Ovary (tissue), 3 donors: Measurements from ENCODE around the gene ATP8B4.

Experiments
- EP300 ChIP-seq: sonication (generic); formaldehyde crosslinking; IDR thresholded peaks from one replicate; pipeline ENCODE4 v1.6.1; 2017; ENCODE audit warnings: antibody characterized with exemption
- POLR2A ChIP-seq: fragments of 450-650 bp; IDR thresholded peaks from one replicate; pipeline ENCODE4 v1.6.1; 2017; ENCODE audit warnings: antibody characterized with exemption, mild to moderate bottlenecking, moderate library complexity
- TF ChIP-seq, protein P1 (sequence below), 3 donors: fragments of 450-650 bp in 2 of 3; fragments of 200-600 bp in 1 of 3; IDR thresholded peaks; one replicate each; pipeline versions ENCODE4 v1.5.1 to v1.8.0; 2016 to 2022; ENCODE audit warnings: antibody characterized with exemption in 3 of 3, mild to moderate bottlenecking in 1 of 3
- donor health status: DM: no; HTN: no; CAD: no.

DNA sequence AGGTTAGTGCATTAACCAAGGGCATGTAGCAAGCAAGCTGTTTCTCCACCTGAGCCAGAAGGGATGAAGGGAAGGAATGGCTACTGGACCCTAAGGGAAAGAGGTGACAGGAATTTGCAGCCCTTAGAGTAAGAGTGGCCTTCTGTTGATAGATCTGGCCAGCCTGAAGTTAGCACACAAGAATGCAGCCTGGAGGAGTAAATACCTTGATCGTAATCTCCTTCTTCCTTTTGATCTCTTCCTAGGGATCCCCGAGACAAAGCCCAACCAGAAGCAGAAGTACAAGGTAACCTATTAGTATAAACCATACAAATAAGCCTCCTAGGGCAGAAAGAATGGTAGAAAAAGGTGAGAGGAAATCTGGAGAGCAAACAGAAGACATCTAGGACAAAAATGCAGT lies 134.6 kb downstream of the ATP8B4 start:
- TF ChIP-seq, protein P1, sequence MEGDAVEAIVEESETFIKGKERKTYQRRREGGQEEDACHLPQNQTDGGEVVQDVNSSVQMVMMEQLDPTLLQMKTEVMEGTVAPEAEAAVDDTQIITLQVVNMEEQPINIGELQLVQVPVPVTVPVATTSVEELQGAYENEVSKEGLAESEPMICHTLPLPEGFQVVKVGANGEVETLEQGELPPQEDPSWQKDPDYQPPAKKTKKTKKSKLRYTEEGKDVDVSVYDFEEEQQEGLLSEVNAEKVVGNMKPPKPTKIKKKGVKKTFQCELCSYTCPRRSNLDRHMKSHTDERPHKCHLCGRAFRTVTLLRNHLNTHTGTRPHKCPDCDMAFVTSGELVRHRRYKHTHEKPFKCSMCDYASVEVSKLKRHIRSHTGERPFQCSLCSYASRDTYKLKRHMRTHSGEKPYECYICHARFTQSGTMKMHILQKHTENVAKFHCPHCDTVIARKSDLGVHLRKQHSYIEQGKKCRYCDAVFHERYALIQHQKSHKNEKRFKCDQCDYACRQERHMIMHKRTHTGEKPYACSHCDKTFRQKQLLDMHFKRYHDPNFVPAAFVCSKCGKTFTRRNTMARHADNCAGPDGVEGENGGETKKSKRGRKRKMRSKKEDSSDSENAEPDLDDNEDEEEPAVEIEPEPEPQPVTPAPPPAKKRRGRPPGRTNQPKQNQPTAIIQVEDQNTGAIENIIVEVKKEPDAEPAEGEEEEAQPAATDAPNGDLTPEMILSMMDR (IDR thresholded peaks at IDR 0.05), result no peak
- TF ChIP-seq POLR2A (no peak), EP300 (no peak)
